BE2C (cell line): ENCODE data around the gene INIP.

ENCODE experiments used
- DNase-seq: peaks from one replicate; pipeline ENCODE4 v3.0.0-alpha.2; 2020
- H3K27me3 ChIP-seq: fragments of 250-450 bp; sonication (Bioruptor Pico); 2 replicates; pipeline ENCODE4 v1.5.1; 2020; ENCODE audit warnings: mild to moderate bottlenecking
- H3K36me3 ChIP-seq: fragments of 250-450 bp; sonication (Bioruptor Pico); 2 replicates; pipeline ENCODE4 v1.5.1; 2020; ENCODE audit warnings: mild to moderate bottlenecking
- H3K4me1 ChIP-seq: fragments of 250-450 bp; sonication (Bioruptor Pico); 2 replicates; pipeline ENCODE4 v1.5.1; 2020
- H3K4me3 ChIP-seq: 2 replicates; pipeline ENCODE4 v1.5.1; 2011; ENCODE audit warnings: low read depth, low read length
- H3K9me3 ChIP-seq: fragments of 250-450 bp; sonication (Bioruptor Pico); 2 replicates; pipeline ENCODE4 v1.5.1; 2020
- CTCF ChIP-seq: IDR thresholded peaks from 2 replicates; pipeline ENCODE4 v1.5.1; 2012; ENCODE audit warnings: mild to moderate bottlenecking, low read depth, low read length

The INIP gene

GRCh38 chr9:112699230-112699629, 18.7 kb downstream of the INIP start:
- DNase-seq: no peak
- Histone ChIP-seq H3K4me1 (no peaks in the 10 kb centered on the region), H3K27me3 (no peaks in the 10 kb centered on the region), H3K4me3 (no peak overlapping the region), H3K36me3 (peaks cover 2% of the 10 kb centered on the region; the same call in 1 of the 2 replicates), H3K9me3 (no peaks in the 10 kb centered on the region)
- TF ChIP-seq CTCF: no peak

- TF ChIP-seq CTCF: no peak
- H3K27me3 ChIP-seq: no peaks in the 10 kb centered on the region
Observed at GRCh38 chr9:112696461-112696860, 21.5 kb downstream of the INIP start.

GRCh38 chr9:112694706-112695555, 23.0 kb downstream of the INIP start:
- TF ChIP-seq CTCF: no peak
- Histone ChIP-seq H3K36me3 (peaks cover 6% of the 10 kb centered on the region), H3K4me1 (no peaks in the 10 kb centered on the region), H3K27me3 (no peaks in the 10 kb centered on the region), H3K9me3 (no peaks in the 10 kb centered on the region; the same call in 1 of the 2 replicates), H3K4me3 (no peak overlapping the region)
- no peak for DNase-seq

More at GRCh38 chr9:112696461-112696860, 21.5 kb downstream of the INIP start:
- no peak for DNase-seq
- H3K4me3 ChIP-seq: no peak overlapping the region
- peaks cover 2% of the 10 kb centered on the region for H3K36me3 ChIP-seq
- H3K9me3 ChIP-seq: no peaks in the 10 kb centered on the region
- no peaks in the 10 kb centered on the region for H3K4me1 ChIP-seq

GRCh38 chr9:112689161-112689740, 28.7 kb downstream of the INIP start:
- no peak overlapping the region for H3K4me3 ChIP-seq
- peaks cover 9% of the 10 kb centered on the region for H3K36me3 ChIP-seq

GRCh38 chr9:112680731-112681402, 37.0 kb downstream of the INIP start:
- no peaks in the 10 kb centered on the region for H3K4me1 ChIP-seq
- no peaks in the 10 kb centered on the region for H3K27me3 ChIP-seq
- DNase-seq: no peak
- H3K36me3 ChIP-seq: no peaks in the 10 kb centered on the region; the same call in 1 of the 2 replicates
- no peak for TF ChIP-seq CTCF
- H3K4me3 ChIP-seq: no peak overlapping the region
- no peaks in the 10 kb centered on the region for H3K9me3 ChIP-seq

More at GRCh38 chr9:112689161-112689740, 28.7 kb downstream of the INIP start:
- Histone ChIP-seq H3K4me1 (no peaks in the 10 kb centered on the region), H3K9me3 (no peaks in the 10 kb centered on the region; the same call in 1 of the 2 replicates), H3K27me3 (no peaks in the 10 kb centered on the region)
- no peak for DNase-seq
- TF ChIP-seq CTCF: no peak
